Activated CD4-positive, alpha-beta T cell treated with anti-CD3 and anti-CD28 coated beads, Interleukin-2, amount 10 ng/mL, durations not matched to agents 7 days and 5 days (primary cell): Measurements from ENCODE around the gene PIK3R2. TPM values are rescaled to one million over a fixed set of nuclear protein-coding genes. Genes with fewer than 3 reads are reported as not detected.

Source experiments
- total RNA-seq, 2 experiments: library from RNA; stranded (reverse); gene quantifications; one replicate each; pipeline ENCODE4 v1.2.3, GENCODE V29; 2021

PIK3R2 gene
- total RNA-seq, 2 experiments from 2014 or later: 12.6 to 13.1 TPM

Other genes starting within 250 kb of the PIK3R2 start
- gene CCDC124, start 220.1 kb upstream of the PIK3R2 start, total RNA-seq: 10 to 100 TPM; 59.2 to 64.7 TPM
- not detected for gene KCNN1, start 186.1 kb upstream of the PIK3R2 start, total RNA-seq
- gene ARRDC2, start 145.0 kb upstream of the PIK3R2 start, total RNA-seq: 10 to 100 TPM; 40.1 to 51.1 TPM
- gene IL12RB1, start 66.2 kb upstream of the PIK3R2 start, total RNA-seq: 10 to 100 TPM; 81.8 to 86.8 TPM
- gene MAST3, start 55.4 kb upstream of the PIK3R2 start, total RNA-seq: 10 to 100 TPM; 31.0 to 35.8 TPM
- gene IFI30, start 20.6 kb downstream of the PIK3R2 start, total RNA-seq: 10 to 100 TPM; 54.1 to 58.9 TPM
- 1 to 10 TPM; 6.1 to 6.5 TPM for gene MPV17L2, start 40.1 kb downstream of the PIK3R2 start, total RNA-seq
- gene RAB3A, start 50.9 kb downstream of the PIK3R2 start, total RNA-seq: 1 to 10 TPM; 4.0 to 5.2 TPM
- under 1 TPM in 1 of 2 experiments, not detected in 1; 0.15 TPM for gene PDE4C, start 73.3 kb downstream of the PIK3R2 start, total RNA-seq
- gene IQCN, start 121.3 kb downstream of the PIK3R2 start, total RNA-seq: 1 to 10 TPM; 6.3 to 7.2 TPM
- gene JUND, start 128.5 kb downstream of the PIK3R2 start, total RNA-seq: 100 to 1,000 TPM; 343 to 347 TPM
- gene LSM4, start 169.9 kb downstream of the PIK3R2 start, total RNA-seq: 100 to 1,000 TPM; 156 to 181 TPM
- 10 to 100 TPM; 24.1 to 24.8 TPM for gene PGPEP1, start 187.4 kb downstream of the PIK3R2 start, total RNA-seq
- gene GDF15, start 233.0 kb downstream of the PIK3R2 start, total RNA-seq: not detected
- not detected for gene LRRC25, start 244.5 kb downstream of the PIK3R2 start, total RNA-seq